ENCODE results near the gene SPAG16.

GRCh38 chr2:213566846-213567245, 282.6 kb downstream of the SPAG16 start:
- TF ChIP-seq EZH2phosphoT487 (IDR thresholded peaks at IDR 0.05; ENCODE audit: insufficient read depth, low read depth) (no peak), EZH2 (IDR thresholded peaks at IDR 0.05; ENCODE audit: insufficient read depth, poor library complexity, severe bottlenecking) (no peak)

Data from GM23248 (cell line).